Endothelial cell (in vitro differentiated cells): ENCODE results near the gene AURKAIP1. TPM values are rescaled to one million over a fixed set of nuclear protein-coding genes. Genes with fewer than 3 reads are reported as not detected.

Source experiments
- DNase-seq: peaks from one replicate; pipeline ENCODE4 v3.0.0; 2021; ENCODE audit warnings: low spot score
- H3K27ac Mint-ChIP-seq: one replicate; pipeline ENCODE4 v1.8.0; 2021; ENCODE audit warnings: mixed read lengths, inconsistent platforms; ENCODE audit not compliant: unreplicated experiment
- H3K27me3 Mint-ChIP-seq: one replicate; pipeline ENCODE4 v1.8.0; 2021; ENCODE audit warnings: mild to moderate bottlenecking, moderate library complexity, mixed read lengths, inconsistent platforms; ENCODE audit not compliant: unreplicated experiment
- H3K36me3 Mint-ChIP-seq: one replicate; pipeline ENCODE4 v1.8.0; 2021; ENCODE audit warnings: mild to moderate bottlenecking, low read depth, mixed read lengths, inconsistent platforms; ENCODE audit not compliant: unreplicated experiment
- H3K4me1 Mint-ChIP-seq: one replicate; pipeline ENCODE4 v1.8.0; 2021; ENCODE audit warnings: mild to moderate bottlenecking, mixed read lengths, inconsistent platforms; ENCODE audit not compliant: unreplicated experiment
- H3K4me3 Mint-ChIP-seq: one replicate; pipeline ENCODE4 v1.8.0; 2021; ENCODE audit warnings: mild to moderate bottlenecking, mixed read lengths, inconsistent platforms; ENCODE audit not compliant: unreplicated experiment
- H3K9me3 Mint-ChIP-seq: one replicate; pipeline ENCODE4 v1.8.0; 2021; ENCODE audit warnings: mixed read lengths, inconsistent platforms; ENCODE audit not compliant: unreplicated experiment
- long read RNA-seq: library from polyadenylated mRNA; unstranded; transcript quantifications from one replicate; pipeline ENCODE4 v2.0.0, GENCODE V29; 2020; ENCODE audit not compliant: unreplicated experiment
- total RNA-seq: library from RNA; stranded (reverse); fragmentation: NEBNext Ultra II Directional; extraction: Animal tissue kit (Norgen Biotek cat#: 25700); gene quantifications from one replicate; pipeline ENCODE4 v1.2.1, GENCODE V29; 2021; ENCODE audit not compliant: unreplicated experiment
- TF ChIP-seq, protein P1 (sequence below): fragments of 200-600 bp; sonication (generic); IDR thresholded peaks from one replicate; pipeline ENCODE4 v1.5.0; 2021; ENCODE audit warnings: antibody characterized with exemption; ENCODE audit not compliant: unreplicated experiment

Gene AURKAIP1
- total RNA-seq, result 128 TPM
- long read RNA-seq, transcript AURKAIP1-202 (4 exons, 1,047 nt), result major isoform, 78 of 107 reads
- long read RNA-seq, transcript AURKAIP1-203 (3 exons, 1,072 nt), result minor isoform, 6 of 107 reads
- long read RNA-seq, transcript AURKAIP1-204 (4 exons, 875 nt), result minor isoform, 9 of 107 reads
- long read RNA-seq, partial matches to known transcripts, result 1 of 107 reads
- long read RNA-seq, other reads (novel, unspliced or antisense), result 11 of 107 reads

DNA sequence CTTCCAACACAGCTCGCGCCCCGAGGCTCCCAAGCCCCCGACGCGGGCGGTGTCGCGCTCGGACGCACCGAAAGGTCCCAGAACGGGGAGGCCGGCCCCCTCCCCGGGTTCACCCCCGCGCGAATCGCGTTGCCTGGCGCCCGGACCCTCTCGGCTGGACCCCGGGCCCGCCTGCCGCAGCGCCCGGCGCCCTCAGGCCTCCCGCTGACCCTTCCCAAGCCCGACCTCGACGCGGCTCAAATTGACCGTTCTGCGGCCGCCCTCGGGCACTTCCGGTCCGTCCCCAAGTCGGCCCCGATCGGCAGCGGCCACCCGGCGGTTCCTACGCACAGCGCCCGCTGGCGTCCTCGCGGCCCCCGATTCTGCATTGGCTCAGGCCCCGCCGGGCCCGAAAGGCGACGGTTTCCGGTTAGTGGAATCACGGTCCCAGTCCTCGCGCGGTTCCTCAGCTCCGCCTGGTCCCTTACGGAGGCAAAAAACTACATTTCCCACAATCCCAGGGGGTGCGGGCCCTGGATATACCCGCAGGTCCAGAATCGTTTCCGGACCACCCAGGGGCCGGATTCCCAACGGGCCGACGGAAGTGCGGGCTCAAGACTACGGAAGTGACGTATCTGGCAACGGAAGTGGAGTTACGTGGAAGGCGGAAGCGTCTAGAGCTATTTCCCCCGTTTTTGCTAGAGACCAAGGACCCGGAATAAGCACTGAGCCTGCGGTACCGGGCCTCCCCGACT is at the start of gene AURKAIP1:
AURKAIP1 (minus strand) TSS at position 279 of the 734 bp plus-strand sequence. CDS start 451 bp downstream, outside the sequence.
- TF ChIP-seq, protein P1, sequence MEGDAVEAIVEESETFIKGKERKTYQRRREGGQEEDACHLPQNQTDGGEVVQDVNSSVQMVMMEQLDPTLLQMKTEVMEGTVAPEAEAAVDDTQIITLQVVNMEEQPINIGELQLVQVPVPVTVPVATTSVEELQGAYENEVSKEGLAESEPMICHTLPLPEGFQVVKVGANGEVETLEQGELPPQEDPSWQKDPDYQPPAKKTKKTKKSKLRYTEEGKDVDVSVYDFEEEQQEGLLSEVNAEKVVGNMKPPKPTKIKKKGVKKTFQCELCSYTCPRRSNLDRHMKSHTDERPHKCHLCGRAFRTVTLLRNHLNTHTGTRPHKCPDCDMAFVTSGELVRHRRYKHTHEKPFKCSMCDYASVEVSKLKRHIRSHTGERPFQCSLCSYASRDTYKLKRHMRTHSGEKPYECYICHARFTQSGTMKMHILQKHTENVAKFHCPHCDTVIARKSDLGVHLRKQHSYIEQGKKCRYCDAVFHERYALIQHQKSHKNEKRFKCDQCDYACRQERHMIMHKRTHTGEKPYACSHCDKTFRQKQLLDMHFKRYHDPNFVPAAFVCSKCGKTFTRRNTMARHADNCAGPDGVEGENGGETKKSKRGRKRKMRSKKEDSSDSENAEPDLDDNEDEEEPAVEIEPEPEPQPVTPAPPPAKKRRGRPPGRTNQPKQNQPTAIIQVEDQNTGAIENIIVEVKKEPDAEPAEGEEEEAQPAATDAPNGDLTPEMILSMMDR, result no peak
- no peaks in the 10 kb centered on the region for H3K9me3 Mint-ChIP-seq
- H3K4me1 Mint-ChIP-seq, result peaks cover 4% of the 10 kb centered on the region
- H3K27me3 Mint-ChIP-seq, result peaks cover 5% of the 10 kb centered on the region
- H3K4me3 Mint-ChIP-seq, result peak within 1 kb of the TSS; percentile 89
- DNase-seq, result peak; percentile 94
- H3K27ac Mint-ChIP-seq, result peak within 1 kb of the TSS; percentile 95
- peaks cover 4% of the 10 kb centered on the region for H3K36me3 Mint-ChIP-seq

DNA sequence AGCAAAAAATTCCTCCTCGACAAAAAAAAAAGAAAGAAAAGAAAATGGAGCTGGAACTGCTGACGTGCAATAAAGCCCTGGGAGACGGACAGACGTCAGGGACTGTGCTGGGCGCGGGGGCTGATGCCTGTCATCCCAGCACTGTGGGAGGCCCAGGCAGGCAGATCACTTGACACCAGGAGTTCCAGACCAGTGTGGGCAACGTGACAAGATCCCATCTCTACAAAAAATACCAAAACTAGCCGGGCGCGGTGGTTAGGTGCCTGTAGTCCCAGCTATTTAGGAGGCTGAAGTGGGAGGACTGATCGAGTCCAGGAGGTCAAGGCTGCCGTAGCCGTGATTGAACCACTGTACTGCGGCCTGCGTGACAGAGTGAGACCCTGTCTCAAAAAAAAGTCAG is 49.7 kb upstream of the AURKAIP1 start:
- Mint-ChIP-seq H3K36me3 (peaks cover 9% of the 10 kb centered on the region), H3K4me1 (peaks cover 19% of the 10 kb centered on the region), H3K27me3 (peaks cover 12% of the 10 kb centered on the region), H3K9me3 (no peaks in the 10 kb centered on the region), H3K4me3 (no peak overlapping the region), H3K27ac (peak overlapping the region; percentile 36)
- TF ChIP-seq, protein P1, result no peak
- no peak for DNase-seq

DNA sequence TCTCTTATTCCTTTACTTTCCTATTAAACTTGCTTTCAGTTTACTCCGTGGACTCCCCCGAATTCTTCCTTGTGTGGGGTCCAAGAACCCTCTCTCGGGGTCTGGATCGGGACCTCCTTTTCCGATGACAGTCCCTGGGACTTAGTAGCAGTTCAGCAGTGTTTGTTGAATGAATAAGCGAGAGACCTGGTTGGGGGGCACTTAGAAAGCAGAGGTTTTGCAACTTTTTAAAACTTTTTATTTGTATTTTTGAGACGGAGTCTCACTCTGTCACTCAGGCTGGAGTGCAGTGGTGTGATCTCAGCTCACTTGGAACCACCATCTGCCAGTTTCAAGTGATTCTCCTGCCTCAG is 48.2 kb upstream of the AURKAIP1 start:
- no peaks in the 10 kb centered on the region for H3K9me3 Mint-ChIP-seq
- no peak overlapping the region for H3K4me3 Mint-ChIP-seq
- DNase-seq, result no peak
- H3K4me1 Mint-ChIP-seq, result peaks cover 12% of the 10 kb centered on the region
- H3K27ac Mint-ChIP-seq, result no peak overlapping the region
- H3K36me3 Mint-ChIP-seq, result peaks cover 5% of the 10 kb centered on the region
- H3K27me3 Mint-ChIP-seq, result peaks cover 8% of the 10 kb centered on the region
- TF ChIP-seq, protein P1, result no peak

DNA sequence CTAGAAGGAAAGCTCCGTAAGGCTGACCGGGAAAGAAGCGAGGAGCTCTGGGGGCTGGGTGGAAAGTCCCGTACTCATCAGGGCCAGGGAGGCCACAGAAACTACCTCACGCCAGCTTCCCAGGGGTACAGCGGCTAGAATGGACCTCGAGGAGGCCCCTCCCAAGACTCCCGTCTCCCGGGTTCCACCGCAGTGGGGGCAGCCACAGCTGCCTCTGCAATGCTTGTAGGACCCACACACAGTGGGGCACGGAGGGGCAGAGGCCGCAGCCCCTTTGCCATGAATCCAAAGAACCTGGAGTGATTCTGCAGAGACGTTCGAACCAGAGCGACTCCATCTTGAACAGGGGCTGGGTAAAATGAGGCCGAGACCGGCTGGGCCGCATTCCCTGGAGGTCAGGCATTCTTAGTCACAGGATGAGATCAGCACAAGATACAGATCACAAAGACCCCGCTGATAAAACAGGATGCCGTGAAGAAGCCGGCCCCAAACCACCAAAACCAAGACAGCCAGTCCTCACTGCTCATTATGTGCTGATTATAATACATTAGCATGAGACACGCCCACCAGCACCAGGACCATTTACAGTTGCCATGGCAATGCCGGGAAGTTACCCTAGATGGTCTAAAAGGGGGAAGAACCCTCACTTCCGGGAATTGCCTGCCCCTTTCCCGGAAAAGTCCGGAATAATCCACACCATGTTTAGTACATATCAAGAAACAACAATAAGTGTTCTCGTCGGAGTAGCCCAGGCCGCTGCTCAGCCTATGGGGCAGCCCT is 47.6 kb upstream of the AURKAIP1 start:
- TF ChIP-seq, protein P1, result no peak
- no peak for DNase-seq
- H3K4me1 Mint-ChIP-seq, result peaks cover 12% of the 10 kb centered on the region
- H3K27me3 Mint-ChIP-seq, result peaks cover 9% of the 10 kb centered on the region
- H3K27ac Mint-ChIP-seq, result peak overlapping the region; percentile 42
- H3K36me3 Mint-ChIP-seq, result peaks cover 4% of the 10 kb centered on the region
- no peak overlapping the region for H3K4me3 Mint-ChIP-seq
- no peaks in the 10 kb centered on the region for H3K9me3 Mint-ChIP-seq
